GM12872 (cell line): ENCODE measurements around the gene OLFML2A.

Experiments
- CTCF ChIP-seq: IDR thresholded peaks from 3 replicates; pipeline ENCODE4 v1.5.1; 2011; ENCODE audit warnings: low read depth, mild to moderate bottlenecking, low read length, moderate library complexity; ENCODE audit not compliant: insufficient read depth

OLFML2A gene

GRCh38 chr9:124776954-124777648 is at the start of gene OLFML2A:
OLFML2A (plus strand) TSS chr9:124777133; CDS start chr9:124777271, 138 bp downstream.
- TF ChIP-seq CTCF, result peak; percentile 27; the same call in 1 of the 3 replicates

- no peak for TF ChIP-seq CTCF
These were observed 46.2 kb upstream of the OLFML2A start for GRCh38 chr9:124730772-124731171.

GRCh38 chr9:124733964-124734740 is 42.8 kb upstream of the OLFML2A start:
- no peak for TF ChIP-seq CTCF

GRCh38 chr9:124735121-124735520 is 41.8 kb upstream of the OLFML2A start:
- no peak for TF ChIP-seq CTCF

- no peak for TF ChIP-seq CTCF
These were observed 37.6 kb upstream of the OLFML2A start for GRCh38 chr9:124739360-124739759.

GRCh38 chr9:124741149-124741548 is 35.8 kb upstream of the OLFML2A start:
- no peak for TF ChIP-seq CTCF

- no peak for TF ChIP-seq CTCF
These were observed 35.3 kb upstream of the OLFML2A start for GRCh38 chr9:124741662-124742061.
